SK-N-SH treated with all-trans-retinoic acid at 6 μM for 48 hours (cell line): ENCODE measurements around the gene MEA1.

Source experiments
- ATAC-seq: fragments of 200-7000 bp; cut with Tn5 transposase; 3 replicates; pipeline ENCODE4 v1.9.1; 2020; ENCODE audit warnings: mild to moderate bottlenecking, moderate library complexity
- ARNTL ChIP-seq: fragments of 450-650 bp; formaldehyde crosslinking; IDR thresholded peaks from 2 replicates; pipeline ENCODE4 v1.5.0; 2020; ENCODE audit warnings: low read depth, mild to moderate bottlenecking, moderate library complexity, borderline replicate concordance
- BACH2 ChIP-seq: fragments of 250-450 bp; sonication (Bioruptor Pico); IDR thresholded peaks from 2 replicates; pipeline ENCODE4 v1.9.0; 2021; ENCODE audit warnings: mild to moderate bottlenecking, borderline replicate concordance
- CSDC2 ChIP-seq: fragments of 250-450 bp; sonication (Bioruptor Pico); IDR thresholded peaks from 2 replicates; pipeline ENCODE4 v1.5.0; 2020; ENCODE audit warnings: mild to moderate bottlenecking, moderate library complexity
- GLIS3 ChIP-seq: fragments of 250-450 bp; sonication (Bioruptor Pico); IDR thresholded peaks from 2 replicates; pipeline ENCODE4 v1.5.0; 2020; ENCODE audit warnings: mild to moderate bottlenecking, moderate library complexity
- ISL1 ChIP-seq: fragments of 250-450 bp; sonication (Bioruptor Pico); IDR thresholded peaks from 2 replicates; pipeline ENCODE4 v2.1.2; 2022; ENCODE audit warnings: mild to moderate bottlenecking, moderate library complexity
- OSR1 ChIP-seq: fragments of 250-450 bp; sonication (Bioruptor Pico); IDR thresholded peaks from 2 replicates; pipeline ENCODE4 v1.8.0; 2022; ENCODE audit warnings: moderate library complexity, mild to moderate bottlenecking, inconsistent platforms
- RARB ChIP-seq: fragments of 250-450 bp; sonication (Bioruptor Pico); IDR thresholded peaks from 2 replicates; pipeline ENCODE4 v1.8.0; 2021; ENCODE audit warnings: mild to moderate bottlenecking, moderate library complexity
- SNAI2 ChIP-seq: fragments of 250-450 bp; sonication (Bioruptor Pico); IDR thresholded peaks from 2 replicates; pipeline ENCODE4 v1.5.0; 2020; ENCODE audit warnings: mild to moderate bottlenecking, moderate library complexity
- TCF4 ChIP-seq: fragments of 250-450 bp; sonication (Bioruptor Pico); IDR thresholded peaks from 2 replicates; pipeline ENCODE4 v1.8.0; 2021; ENCODE audit warnings: mild to moderate bottlenecking, moderate library complexity, borderline replicate concordance
- TOX ChIP-seq: fragments of 250-450 bp; sonication (Bioruptor Pico); IDR thresholded peaks from 2 replicates; pipeline ENCODE4 v1.8.0; 2021; ENCODE audit warnings: mild to moderate bottlenecking, moderate library complexity, borderline replicate concordance
- ZC3H10 ChIP-seq: fragments of 250-450 bp; sonication (Bioruptor Pico); IDR thresholded peaks from 2 replicates; pipeline ENCODE4 v1.5.1; 2021; ENCODE audit warnings: mild to moderate bottlenecking, moderate library complexity
- ZFP3 ChIP-seq: fragments of 250-450 bp; sonication (Bioruptor Pico); IDR thresholded peaks from 2 replicates; pipeline ENCODE4 v1.5.0; 2020; ENCODE audit warnings: mild to moderate bottlenecking, moderate library complexity
- ZFP30 ChIP-seq: fragments of 450-650 bp; formaldehyde crosslinking; IDR thresholded peaks from 2 replicates; pipeline ENCODE4 v1.5.0; 2022; ENCODE audit warnings: mild to moderate bottlenecking, moderate library complexity
- ZNF565 ChIP-seq: fragments of 450-650 bp; formaldehyde crosslinking; conservative IDR thresholded peaks from 2 replicates; pipeline ENCODE4 v1.5.0; 2020; ENCODE audit warnings: low read depth, mild to moderate bottlenecking, moderate library complexity
- ZNF70 ChIP-seq: fragments of 450-650 bp; formaldehyde crosslinking; IDR thresholded peaks from 2 replicates; pipeline ENCODE4 v1.5.0; 2020; ENCODE audit warnings: mild to moderate bottlenecking, moderate library complexity
- ZNF8 ChIP-seq: fragments of 450-650 bp; formaldehyde crosslinking; IDR thresholded peaks from 2 replicates; pipeline ENCODE4 v1.5.0; 2020; ENCODE audit warnings: mild to moderate bottlenecking, moderate library complexity
- TF ChIP-seq, protein P1 (sequence below): fragments of 250-450 bp; sonication (Bioruptor Pico); IDR thresholded peaks from 2 replicates; pipeline ENCODE4 v1.5.1; 2021; ENCODE audit warnings: mild to moderate bottlenecking, moderate library complexity
- TF ChIP-seq, protein P2 (sequence below): fragments of 250-450 bp; sonication (Bioruptor Pico); IDR thresholded peaks from 2 replicates; pipeline ENCODE4 v1.5.0; 2020; ENCODE audit warnings: mild to moderate bottlenecking, moderate library complexity
- TF ChIP-seq, protein P3 (sequence below): fragments of 250-450 bp; sonication (Bioruptor Pico); IDR thresholded peaks from 2 replicates; pipeline ENCODE4 v1.8.0; 2021; ENCODE audit warnings: low read depth, mild to moderate bottlenecking, moderate library complexity, borderline replicate concordance
- TF ChIP-seq, protein P4 (sequence below): fragments of 250-450 bp; sonication (Bioruptor Pico); IDR thresholded peaks from 2 replicates; pipeline ENCODE4 v1.8.0; 2020; ENCODE audit warnings: mild to moderate bottlenecking, moderate library complexity, borderline replicate concordance
- TF ChIP-seq, protein P5 (sequence below): fragments of 250-450 bp; sonication (Bioruptor Pico); IDR thresholded peaks from 2 replicates; pipeline ENCODE4 v1.5.1; 2020; ENCODE audit warnings: low read depth, mild to moderate bottlenecking, moderate library complexity

Gene MEA1

DNA sequence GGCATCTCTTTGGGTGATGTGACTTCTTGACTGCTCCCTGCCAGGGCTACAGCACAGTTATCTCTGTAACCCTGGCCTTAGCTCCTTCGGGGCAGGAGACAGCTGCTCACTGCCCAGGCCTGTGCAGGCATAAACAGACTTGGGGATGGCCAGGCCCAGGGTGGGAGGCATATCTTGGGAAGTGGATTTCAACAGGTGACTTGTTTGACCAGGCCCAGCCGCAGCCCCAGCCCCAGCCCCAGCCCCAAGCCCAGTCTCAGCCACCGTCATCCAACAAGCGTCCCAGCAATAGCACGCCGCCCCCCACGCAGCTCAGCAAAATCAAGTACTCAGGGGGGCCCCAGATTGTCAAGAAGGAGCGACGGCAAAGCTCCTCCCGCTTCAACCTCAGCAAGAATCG lies 7.5 kb downstream of the MEA1 start:
- TF ChIP-seq ZFP30 (CRISPR knock-in tag) (no peak), SNAI2 (CRISPR knock-in tag) (no peak), ZNF8 (CRISPR knock-in tag) (no peak), TOX (no peak), ISL1 (no peak), BACH2 (CRISPR knock-in tag) (no peak), TCF4 (CRISPR knock-in tag) (no peak), ZNF565 (CRISPR knock-in tag) (no peak), GLIS3 (no peak), ZC3H10 (no peak), RARB (CRISPR knock-in tag) (no peak), CSDC2 (CRISPR knock-in tag) (no peak), ZNF70 (CRISPR knock-in tag) (no peak)
- TF ChIP-seq, protein P1, sequence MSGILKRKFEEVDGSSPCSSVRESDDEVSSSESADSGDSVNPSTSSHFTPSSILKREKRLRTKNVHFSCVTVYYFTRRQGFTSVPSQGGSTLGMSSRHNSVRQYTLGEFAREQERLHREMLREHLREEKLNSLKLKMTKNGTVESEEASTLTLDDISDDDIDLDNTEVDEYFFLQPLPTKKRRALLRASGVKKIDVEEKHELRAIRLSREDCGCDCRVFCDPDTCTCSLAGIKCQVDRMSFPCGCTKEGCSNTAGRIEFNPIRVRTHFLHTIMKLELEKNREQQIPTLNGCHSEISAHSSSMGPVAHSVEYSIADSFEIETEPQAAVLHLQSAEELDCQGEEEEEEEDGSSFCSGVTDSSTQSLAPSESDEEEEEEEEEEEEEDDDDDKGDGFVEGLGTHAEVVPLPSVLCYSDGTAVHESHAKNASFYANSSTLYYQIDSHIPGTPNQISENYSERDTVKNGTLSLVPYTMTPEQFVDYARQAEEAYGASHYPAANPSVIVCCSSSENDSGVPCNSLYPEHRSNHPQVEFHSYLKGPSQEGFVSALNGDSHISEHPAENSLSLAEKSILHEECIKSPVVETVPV = no peak
- TF ChIP-seq, protein P2, sequence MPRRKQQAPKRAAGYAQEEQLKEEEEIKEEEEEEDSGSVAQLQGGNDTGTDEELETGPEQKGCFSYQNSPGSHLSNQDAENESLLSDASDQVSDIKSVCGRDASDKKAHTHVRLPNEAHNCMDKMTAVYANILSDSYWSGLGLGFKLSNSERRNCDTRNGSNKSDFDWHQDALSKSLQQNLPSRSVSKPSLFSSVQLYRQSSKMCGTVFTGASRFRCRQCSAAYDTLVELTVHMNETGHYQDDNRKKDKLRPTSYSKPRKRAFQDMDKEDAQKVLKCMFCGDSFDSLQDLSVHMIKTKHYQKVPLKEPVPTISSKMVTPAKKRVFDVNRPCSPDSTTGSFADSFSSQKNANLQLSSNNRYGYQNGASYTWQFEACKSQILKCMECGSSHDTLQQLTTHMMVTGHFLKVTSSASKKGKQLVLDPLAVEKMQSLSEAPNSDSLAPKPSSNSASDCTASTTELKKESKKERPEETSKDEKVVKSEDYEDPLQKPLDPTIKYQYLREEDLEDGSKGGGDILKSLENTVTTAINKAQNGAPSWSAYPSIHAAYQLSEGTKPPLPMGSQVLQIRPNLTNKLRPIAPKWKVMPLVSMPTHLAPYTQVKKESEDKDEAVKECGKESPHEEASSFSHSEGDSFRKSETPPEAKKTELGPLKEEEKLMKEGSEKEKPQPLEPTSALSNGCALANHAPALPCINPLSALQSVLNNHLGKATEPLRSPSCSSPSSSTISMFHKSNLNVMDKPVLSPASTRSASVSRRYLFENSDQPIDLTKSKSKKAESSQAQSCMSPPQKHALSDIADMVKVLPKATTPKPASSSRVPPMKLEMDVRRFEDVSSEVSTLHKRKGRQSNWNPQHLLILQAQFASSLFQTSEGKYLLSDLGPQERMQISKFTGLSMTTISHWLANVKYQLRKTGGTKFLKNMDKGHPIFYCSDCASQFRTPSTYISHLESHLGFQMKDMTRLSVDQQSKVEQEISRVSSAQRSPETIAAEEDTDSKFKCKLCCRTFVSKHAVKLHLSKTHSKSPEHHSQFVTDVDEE (CRISPR knock-in tag) = no peak
- TF ChIP-seq, protein P3, sequence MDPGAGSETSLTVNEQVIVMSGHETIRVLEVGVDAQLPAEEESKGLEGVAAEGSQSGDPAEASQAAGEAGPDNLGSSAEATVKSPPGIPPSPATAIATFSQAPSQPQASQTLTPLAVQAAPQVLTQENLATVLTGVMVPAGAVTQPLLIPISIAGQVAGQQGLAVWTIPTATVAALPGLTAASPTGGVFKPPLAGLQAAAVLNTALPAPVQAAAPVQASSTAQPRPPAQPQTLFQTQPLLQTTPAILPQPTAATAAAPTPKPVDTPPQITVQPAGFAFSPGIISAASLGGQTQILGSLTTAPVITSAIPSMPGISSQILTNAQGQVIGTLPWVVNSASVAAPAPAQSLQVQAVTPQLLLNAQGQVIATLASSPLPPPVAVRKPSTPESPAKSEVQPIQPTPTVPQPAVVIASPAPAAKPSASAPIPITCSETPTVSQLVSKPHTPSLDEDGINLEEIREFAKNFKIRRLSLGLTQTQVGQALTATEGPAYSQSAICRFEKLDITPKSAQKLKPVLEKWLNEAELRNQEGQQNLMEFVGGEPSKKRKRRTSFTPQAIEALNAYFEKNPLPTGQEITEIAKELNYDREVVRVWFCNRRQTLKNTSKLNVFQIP (CRISPR knock-in tag) = no peak
- TF ChIP-seq, all 23 proteins: peak for 0
- no peak for ATAC-seq

DNA sequence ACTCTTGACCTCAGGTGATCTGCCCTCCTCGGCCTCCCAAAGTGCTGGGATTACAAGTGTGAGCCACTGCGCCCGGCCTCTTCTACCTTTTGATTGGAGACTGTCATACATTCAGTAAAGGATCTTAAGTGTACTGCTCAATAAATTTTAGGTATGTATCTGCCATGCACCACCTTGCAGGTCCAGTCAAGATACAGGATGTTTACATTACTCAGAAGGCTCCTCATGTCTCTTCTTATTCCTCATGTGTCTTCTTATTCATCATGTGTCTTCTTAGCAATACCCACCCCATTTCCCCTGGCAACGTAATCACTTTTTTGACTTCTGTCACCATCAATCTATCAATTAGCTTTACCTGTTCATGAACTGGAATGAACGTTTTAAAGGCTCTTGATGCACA lies 7.9 kb downstream of the MEA1 start:
- ATAC-seq = no peak
- TF ChIP-seq, protein P2 (CRISPR knock-in tag) = no peak
- TF ChIP-seq, protein P4, sequence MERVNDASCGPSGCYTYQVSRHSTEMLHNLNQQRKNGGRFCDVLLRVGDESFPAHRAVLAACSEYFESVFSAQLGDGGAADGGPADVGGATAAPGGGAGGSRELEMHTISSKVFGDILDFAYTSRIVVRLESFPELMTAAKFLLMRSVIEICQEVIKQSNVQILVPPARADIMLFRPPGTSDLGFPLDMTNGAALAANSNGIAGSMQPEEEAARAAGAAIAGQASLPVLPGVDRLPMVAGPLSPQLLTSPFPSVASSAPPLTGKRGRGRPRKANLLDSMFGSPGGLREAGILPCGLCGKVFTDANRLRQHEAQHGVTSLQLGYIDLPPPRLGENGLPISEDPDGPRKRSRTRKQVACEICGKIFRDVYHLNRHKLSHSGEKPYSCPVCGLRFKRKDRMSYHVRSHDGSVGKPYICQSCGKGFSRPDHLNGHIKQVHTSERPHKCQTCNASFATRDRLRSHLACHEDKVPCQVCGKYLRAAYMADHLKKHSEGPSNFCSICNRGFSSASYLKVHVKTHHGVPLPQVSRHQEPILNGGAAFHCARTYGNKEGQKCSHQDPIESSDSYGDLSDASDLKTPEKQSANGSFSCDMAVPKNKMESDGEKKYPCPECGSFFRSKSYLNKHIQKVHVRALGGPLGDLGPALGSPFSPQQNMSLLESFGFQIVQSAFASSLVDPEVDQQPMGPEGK (CRISPR knock-in tag) = no peak
- TF ChIP-seq, protein P1 = no peak
- TF ChIP-seq ZNF565 (CRISPR knock-in tag) = no peak
- no peak for TF ChIP-seq BACH2 (CRISPR knock-in tag)
- TF ChIP-seq OSR1 (CRISPR knock-in tag) = no peak
- TF ChIP-seq RARB (CRISPR knock-in tag) = no peak
- no peak for TF ChIP-seq ARNTL (CRISPR knock-in tag)
- TF ChIP-seq, protein P3 (CRISPR knock-in tag) = no peak
- no peak for TF ChIP-seq SNAI2 (CRISPR knock-in tag)
- no peak for TF ChIP-seq ISL1
- no peak for TF ChIP-seq ZFP3 (CRISPR knock-in tag)
- TF ChIP-seq, protein P5, sequence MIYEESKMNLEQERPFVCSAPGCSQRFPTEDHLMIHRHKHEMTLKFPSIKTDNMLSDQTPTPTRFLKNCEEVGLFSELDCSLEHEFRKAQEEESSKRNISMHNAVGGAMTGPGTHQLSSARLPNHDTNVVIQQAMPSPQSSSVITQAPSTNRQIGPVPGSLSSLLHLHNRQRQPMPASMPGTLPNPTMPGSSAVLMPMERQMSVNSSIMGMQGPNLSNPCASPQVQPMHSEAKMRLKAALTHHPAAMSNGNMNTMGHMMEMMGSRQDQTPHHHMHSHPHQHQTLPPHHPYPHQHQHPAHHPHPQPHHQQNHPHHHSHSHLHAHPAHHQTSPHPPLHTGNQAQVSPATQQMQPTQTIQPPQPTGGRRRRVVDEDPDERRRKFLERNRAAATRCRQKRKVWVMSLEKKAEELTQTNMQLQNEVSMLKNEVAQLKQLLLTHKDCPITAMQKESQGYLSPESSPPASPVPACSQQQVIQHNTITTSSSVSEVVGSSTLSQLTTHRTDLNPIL = no peak
- TF ChIP-seq CSDC2 (CRISPR knock-in tag) = no peak
- no peak for TF ChIP-seq ZNF70 (CRISPR knock-in tag)
- TF ChIP-seq, all 23 proteins: peak for 0
